GM21576 (cell line): Measurements from ENCODE around the gene LDLRAD4.

Experiments used
- ATAC-seq: cut with Tn5 transposase; IDR thresholded peaks from one replicate; pipeline ENCODE4 v1.9.1; 2021; ENCODE audit warnings: mild to moderate bottlenecking, moderate library complexity; ENCODE audit not compliant: unreplicated experiment

LDLRAD4 gene

DNA sequence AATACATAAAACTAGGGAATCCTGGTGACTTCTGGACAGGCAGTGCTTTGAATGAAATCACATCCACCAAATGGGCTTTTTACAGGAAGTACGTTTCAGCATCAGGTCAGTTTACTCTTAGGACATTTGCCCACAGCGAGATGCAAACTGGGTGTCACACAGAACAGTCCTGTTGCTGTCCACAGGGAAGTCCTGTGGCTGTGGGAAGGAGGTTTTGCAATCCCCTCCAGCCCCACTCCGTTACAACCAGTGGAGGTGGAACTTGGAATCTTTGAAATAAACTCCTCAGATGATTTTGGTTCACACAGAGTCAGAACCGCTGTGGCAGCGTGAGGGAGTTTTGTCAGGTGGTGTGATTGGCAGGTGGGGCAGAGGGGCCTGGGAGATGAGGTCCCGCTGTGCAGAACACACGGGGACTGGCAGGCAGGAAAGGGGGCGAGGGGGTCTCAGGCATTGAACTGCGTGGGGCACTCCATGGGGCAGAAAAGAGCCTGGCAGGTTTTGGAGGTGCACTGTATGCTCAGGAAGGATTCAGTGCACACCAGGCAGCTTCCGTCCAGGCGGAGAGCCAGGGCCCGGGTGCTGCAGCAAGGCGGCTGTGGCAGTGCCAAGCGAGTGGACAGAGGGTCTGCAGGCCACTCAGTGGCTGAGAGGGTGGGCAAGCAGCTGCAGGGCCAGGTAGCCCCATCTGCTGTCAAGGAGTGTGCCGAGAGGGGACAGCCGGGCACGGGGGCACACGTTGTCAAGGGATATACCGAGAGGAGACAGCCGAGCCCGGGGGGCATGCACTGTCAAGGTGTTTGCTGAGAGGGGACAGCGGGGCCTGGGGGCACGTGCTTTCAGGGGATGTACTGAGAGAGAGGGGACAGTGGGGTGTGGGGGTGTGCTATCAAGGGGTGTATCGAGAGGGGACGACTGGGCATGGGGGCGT, 148.7 kb downstream of the LDLRAD4 start:
- ATAC-seq: no peak

DNA sequence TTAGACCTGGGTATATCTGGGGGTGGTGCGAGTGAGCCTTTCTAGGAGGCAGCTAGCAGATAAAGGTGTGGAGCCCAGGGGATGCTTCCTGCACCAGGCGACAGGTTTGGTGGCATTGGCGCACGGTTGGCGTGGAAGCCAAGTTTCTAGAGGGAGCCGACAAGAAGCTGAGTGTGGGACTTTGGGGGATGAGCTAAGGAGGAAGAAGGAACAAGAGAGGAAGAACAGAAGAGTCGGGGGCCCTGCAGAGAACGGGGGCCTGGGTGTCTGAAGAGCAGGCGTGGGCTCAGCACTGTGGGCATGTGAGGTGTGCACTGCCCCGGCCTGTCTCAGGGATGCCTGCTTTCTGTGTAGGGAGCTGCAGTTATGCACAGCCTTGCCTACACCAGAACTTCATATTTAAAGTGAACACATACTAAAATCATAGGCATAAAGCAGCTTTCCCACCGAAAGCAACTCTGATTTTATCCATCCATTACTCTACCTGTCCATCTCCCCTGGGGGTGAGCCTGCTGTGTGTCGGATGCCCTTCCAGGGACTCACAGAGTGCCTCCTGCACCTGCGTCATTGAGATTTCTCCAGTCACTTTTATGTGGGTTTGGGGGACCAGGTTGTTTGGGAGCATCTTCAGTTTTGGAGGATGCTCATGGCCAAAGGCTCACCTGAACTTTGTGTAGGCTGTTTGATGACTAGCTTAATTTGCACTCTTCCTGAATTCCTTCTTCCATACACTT, 149.7 kb downstream of the LDLRAD4 start:
- no peak for ATAC-seq

DNA sequence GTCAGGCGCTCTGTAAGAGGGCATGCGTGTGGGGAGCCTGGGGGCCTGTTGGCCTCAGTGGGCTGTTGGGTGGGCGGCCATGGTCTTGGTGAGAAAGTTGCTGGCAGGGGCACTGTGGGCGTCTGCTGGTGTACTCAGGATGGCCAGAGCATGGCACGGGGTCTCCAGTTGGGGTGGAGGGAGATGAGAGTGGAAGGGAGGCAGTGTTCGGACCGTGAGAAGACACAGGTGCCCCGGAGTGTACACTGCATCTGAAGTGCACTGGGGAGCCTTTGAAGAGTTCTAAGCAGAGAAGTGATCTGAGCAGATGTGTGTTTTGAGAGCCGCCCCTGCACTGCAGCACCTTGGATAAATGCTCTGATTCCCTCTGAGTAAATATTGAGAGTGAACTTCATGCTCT, 150.8 kb downstream of the LDLRAD4 start:
- ATAC-seq: no peak

DNA sequence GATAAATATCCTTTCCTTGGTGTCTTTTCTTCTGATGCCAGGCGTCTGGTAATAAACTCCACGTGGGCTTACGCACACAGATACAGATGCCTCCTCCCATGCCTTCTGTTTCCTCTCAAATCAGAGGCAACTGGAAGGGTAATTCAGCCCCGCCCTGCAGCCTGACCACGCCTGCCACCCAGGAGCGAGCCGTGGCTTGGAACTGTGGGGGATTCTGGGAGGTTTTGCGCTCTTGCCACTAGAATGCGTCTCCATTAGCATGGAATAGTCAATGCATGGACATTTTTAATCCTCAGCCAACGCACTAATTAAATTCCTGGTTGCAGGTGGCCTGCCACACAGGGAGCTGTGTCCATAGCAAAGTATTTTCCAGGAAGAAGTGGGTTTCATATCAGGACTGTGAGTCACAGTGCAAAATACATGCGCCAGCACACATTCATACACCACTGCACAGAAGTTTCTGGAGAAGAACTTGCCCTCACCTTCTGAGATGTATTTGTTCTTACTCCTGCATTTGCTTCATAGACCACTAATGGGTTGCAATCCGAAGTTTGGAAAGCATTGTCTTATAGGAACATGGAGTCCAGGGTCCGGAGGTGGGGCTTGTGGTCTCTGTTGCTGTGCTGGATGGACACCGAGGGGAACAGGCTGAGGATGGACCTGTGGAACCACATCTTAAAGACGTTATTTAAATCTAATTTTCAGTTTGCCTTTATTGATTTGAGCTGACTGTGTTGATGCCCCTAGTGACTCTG, 151.4 kb downstream of the LDLRAD4 start:
- no peak for ATAC-seq

DNA sequence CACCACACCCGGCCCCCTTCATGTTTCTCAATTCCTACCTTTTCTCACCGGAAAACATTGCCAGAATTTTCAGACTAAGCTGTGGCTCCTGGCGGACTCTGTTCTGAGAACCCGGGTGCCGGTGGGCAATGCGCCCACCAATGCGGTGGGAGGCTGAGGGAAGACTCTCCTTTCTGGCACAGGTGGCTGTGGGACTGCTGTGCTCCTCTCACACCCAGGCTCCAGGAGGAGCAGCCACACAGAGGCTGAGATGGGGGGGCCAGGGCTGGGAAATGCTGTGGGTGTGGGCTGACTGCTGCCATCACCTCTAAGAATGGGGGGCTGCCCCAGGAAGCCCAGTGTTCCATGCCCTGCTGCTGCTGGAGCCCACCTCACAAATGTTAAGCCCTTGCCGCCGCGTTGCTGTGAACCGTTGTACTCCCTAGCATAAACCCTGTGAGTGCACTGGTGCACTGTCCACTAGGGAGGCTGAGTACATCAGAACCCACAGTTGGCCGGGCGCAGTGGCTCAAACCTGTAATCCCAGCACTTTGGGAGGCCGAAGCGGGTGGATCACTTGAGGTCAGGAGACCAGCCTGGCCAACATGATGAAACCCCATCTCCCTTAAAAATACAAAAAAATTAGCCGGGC, 152.6 kb downstream of the LDLRAD4 start:
- no peak for ATAC-seq

DNA sequence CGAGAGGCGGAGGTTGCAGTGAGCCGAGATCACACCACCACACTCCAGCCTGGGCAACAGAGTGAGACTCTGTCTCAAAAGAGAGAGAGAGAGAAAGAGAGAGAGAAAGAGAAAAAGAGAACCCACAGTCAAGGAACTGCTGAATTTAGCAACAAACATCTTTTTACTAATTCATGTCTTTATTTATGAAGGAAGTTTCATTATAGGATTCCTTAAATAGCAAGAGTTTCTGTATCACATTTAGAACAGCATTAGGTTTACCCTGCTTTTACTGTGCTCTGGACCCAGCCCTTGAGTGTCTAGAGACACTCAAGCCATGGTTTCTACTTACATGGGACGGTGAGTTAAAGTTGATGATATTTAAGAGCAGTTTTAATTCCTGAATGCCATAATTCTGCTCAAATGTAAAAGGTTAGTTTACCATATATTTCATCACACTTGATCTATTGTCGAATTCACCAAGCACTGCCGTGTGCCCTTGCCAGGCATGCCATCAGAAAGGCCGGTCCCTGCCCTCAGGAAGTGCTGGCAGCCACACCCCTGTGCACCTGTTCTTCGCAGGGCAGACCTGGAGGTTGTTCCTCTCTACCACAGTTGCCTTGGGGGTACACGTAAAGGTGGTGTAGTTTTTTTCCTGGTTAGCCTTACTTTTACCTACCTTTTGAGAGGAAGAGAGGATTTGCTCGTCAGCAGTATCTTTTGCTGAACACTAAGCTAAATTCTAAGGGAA, 153.3 kb downstream of the LDLRAD4 start:
- ATAC-seq: peak; percentile 39

DNA sequence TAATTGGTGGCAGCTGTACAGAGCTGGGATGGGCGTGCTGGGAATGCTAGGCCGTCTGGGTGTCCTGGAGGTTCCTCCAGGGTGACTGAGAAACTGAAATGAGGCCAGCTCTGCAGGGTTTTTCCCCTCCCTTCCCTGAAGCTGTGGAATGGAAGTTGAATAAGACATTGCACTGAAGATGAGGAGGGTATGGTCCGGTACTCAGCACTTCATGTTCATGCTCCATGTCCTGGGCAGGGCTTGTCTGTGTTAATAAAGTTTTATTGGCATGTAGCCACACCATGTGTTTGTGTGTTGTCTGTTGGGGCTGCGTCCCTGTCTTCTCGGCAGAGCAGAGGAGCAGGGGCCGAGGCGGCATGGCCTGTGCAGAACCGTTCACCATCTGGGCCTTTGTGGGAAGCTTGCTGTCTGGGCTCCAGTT, 154.0 kb downstream of the LDLRAD4 start:
- ATAC-seq: no peak

DNA sequence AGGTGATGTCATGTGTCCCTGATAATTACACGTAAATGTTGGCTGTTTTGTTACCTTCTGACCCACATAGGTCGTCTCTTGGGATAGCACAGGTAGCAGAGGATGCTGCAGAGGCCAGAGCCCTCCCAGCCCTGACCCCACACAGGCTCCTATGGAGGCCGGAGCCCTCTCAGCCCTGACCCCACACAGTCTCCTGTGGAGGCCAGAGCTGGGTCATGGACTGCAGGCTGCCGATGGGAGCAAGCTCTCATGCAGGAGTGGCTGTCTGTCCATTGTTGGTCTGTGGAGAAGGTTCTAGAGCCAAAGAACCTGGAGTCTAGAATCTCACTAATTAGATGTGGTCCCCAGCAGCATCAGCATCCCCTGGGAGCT, 155.5 kb downstream of the LDLRAD4 start:
- ATAC-seq: no peak

DNA sequence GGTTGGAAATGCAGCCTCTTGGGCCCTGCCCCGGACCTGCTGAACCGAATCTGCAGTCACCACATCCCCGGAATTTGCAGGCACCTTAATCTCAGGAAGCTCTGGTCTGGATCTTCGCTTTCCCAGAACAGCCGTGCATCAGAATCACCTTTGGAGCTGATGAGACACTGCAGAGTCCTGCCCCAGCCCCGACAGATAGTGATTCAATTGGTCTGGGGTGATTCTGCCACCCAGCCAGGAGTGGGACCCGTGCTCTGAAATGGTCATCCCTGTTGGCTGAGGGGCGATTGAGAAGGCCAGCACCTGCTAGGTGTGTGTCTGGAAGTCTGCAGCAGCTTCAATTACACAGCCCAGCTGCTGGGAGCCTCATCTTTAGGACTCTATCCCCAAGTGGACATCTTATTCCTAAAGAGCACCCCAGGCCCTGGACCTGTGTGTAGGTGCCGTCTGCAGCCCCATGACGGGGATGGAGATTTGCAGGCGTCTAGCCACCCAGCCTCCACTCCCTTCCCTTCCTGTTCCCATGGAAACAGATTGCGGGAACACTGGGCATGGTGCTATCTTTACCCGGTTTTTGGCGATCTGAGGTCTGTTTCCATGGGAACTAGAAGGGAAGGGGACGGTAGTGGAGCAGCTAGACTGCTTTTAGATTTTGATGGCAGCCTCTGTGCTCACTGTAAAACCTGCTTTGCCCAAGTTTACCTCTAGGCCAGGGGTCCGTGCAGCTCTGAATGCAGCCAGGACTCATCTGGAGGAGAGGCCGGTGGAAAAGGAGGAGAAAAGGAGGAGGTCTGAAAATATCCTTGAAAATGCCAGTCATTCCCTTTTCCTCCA, 156.1 kb downstream of the LDLRAD4 start:
- no peak for ATAC-seq

DNA sequence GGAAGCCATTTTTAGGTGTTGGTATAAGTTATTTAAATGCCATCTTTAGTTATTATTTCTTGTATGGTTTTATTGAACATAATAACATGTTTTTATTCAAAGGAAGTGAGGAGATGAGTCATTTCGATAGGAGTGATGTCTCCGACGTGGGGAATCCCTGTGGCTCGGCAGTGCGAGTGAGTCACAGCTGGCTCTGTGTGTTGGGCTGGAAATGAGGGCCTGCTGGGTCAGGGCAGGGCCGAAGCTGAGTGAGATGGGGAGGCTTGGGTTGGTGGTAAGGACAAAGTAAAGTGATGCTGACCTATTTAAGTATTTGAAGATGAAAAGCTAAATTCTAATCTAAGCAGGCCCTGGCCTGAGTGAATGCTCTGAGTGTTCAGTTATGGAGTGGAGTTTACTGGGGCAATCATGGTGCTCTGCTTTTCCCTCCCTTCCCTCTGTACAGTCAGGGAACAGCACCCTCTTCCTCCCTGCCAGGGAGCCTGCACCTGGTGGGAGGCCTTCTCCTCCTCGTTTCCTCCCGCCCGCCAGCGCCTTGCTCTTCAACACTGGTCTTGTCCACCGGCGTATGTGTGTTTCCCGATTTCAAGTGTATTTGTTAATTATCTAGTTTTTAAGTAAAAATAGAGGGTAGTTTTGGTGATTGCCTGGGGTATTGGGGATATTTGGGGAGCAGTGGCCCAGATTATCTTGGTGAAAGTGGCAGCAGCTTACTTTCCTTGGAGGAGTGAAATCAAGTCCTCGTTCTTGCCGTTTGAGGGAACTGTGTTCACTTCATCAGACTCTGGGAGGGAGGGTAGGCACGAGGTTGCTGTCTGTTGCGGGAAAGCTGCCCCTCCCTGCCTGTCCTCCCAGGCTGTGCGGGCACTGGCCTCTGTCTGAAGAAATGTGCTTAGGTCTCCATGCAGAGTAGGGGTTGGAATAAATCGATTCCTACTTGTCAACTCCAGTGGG, 157.0 kb downstream of the LDLRAD4 start:
- ATAC-seq: peak; percentile 76

DNA sequence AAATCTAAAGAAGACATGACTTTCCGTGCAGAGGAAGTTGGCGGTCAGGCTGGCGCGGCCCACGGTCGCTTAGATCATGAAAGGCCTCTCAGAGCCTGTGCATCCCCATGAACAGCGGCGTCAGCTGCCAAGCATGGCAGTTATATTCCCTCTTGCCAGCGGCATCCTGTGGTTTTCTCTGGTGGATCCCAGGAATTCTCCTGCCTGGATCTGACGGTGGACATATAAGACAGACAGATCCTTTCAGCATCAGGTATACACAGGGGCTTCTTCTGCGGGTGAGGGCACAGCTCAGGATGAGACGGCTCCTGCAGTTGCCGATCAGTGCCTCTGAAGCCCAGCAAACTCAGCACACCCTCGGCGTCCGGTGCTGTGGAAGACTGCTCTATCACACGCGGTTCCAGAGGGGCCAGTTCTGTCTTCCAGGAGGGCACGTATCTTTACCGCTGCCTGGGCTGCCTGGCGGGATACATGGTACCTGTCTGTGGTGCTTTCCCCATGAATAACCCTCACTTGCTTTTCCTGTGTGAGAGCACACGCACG, 157.8 kb downstream of the LDLRAD4 start:
- ATAC-seq: no peak

DNA sequence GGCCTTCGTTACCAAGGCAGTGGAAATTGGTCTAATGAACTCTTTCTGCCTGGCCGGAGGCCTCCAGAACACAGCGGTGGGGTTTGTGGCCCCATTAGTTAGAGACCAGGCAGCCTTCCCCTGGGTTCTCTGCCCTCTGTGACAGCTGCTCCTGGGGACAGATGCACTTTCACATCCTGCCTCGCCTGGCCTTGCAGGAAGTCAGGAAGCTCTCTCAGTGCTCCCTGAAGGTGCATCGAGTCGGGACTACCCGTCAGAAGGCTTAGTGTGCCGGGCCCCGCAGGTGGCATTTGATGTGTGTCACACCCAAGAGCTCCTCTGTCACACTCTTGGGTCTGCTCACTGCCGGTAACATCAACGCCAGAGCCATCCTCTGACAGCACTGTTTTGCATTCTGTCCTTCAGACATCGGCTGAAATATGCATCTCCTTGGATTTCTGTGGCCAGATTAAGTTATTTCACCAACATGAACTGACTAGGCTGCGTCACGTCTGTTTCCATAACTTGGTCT, 158.3 kb downstream of the LDLRAD4 start:
- no peak for ATAC-seq

DNA sequence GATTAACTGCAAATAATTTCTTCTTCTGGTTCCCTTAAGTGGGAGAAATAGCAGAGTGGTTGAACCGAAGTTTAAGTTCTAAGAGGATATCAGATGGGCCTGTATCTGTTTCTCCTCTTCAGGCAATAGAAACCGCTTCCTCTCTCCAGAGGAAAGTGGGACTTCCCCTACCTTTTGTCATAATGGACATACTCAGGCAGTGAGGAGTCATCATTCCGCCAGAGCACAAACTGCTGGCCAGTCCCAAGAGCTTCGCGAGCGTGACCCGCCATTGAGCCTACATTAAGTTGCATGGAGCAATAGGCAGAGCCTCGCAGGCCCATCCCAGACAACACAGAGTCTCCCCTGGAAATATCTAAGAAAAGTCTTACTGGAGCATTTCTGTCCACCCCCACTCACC, 158.9 kb downstream of the LDLRAD4 start:
- no peak for ATAC-seq

DNA sequence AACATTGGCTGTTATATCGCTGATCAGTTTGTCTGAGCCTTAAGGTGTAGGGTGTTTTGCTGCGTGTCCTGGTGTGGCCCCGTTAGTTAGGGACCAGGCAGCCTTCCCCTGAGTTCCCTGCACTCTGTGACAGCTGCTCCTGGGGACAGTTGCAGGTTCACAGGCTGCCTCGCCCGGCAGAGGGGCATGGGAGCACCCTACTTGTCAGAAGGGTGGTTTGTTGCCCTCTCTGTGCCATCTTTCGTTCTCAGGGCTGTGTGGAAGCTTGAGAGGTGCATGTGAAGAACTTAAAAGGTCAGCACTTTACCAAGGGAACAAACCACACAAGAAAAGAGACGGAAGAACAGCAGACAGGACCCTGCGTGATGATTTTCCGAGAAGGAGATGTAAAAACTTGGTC, 159.6 kb downstream of the LDLRAD4 start:
- no peak for ATAC-seq

DNA sequence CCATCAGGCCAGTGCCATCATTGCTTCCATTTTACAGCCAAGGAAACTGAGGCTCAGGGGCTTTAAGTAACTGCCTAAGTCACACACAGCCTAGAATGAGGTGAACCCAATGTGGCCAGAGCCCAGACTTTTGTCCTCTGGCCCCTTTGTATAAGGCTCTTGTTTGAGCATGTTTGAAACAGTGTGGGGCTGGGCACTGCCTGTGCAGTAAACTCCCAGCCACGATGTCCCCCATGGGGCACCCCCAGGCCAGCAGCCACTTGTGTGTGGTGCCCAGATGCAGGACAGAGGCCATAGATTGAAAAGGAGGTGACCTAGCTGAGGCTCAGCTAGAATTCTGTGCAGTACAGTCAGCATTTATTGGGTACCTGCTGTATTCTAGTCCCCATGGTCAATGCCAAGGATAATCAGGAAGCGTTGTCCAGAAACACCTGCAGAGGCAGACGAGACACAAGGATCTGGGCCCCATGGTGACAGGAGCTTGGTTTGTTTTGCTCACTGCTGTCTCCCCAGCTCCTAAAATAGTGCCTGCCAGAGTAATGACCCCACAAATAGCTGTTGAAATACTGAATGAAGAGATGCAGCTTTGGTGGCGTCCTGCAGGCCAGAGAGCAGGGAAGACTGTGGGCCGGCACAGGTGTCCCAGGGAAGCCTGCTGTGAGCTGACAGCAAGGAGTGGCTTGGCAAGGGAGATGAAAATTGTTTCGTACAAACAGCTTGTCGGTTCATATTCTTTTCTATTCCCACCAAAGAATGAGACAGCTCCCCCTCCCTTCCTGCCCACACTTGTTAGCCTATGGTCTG, 160.7 kb downstream of the LDLRAD4 start:
- ATAC-seq: no peak

DNA sequence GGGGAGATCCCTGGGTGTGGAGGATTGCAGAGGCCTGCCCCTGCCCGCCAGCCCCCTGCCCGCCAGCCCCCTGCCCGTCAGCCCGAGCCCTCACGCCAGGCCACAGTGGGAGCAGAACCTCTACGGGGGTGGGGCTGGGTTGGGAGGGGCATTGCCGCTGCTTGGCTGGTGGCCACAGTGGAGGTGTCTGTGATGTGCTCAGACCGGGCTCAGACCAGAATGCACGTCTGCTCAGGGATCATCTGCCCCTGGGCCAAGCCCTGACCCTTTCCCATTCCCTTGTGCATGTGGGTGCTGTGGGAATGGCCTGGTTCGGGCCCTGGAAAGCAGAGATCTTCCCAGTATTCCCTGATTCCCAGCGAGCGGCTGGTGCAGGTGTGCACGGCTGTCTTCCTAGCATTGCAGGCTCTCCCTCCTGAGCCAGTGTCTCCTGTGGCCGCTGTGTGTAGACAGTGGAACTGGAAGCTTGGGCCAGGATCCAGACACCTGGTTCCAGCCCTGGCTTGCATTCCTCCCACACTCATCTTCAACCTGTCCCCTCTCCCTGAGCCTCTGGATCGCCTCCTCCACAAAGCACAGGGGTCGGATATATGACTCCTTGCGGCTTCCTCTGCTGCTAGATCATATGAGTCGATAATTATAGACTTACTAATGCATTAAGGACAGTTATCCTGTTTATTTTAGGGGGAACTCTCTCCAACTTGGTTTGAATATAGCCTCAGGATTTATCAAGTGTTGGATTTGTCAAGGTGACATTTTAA, 161.6 kb downstream of the LDLRAD4 start:
- no peak for ATAC-seq
